HG03039 (cell line): ENCODE results near the gene CCDC9.
"Not testable (repeated sequence)": the region's sequence is repeated elsewhere in the genome, so short reads cannot be mapped to it uniquely, and the experiment has no call there.

Experiments used
- ATAC-seq: cut with Tn5 transposase; IDR thresholded peaks from one replicate; pipeline ENCODE4 v1.9.1; 2021; ENCODE audit warnings: mild to moderate bottlenecking, moderate library complexity; ENCODE audit not compliant: unreplicated experiment

The CCDC9 gene

DNA sequence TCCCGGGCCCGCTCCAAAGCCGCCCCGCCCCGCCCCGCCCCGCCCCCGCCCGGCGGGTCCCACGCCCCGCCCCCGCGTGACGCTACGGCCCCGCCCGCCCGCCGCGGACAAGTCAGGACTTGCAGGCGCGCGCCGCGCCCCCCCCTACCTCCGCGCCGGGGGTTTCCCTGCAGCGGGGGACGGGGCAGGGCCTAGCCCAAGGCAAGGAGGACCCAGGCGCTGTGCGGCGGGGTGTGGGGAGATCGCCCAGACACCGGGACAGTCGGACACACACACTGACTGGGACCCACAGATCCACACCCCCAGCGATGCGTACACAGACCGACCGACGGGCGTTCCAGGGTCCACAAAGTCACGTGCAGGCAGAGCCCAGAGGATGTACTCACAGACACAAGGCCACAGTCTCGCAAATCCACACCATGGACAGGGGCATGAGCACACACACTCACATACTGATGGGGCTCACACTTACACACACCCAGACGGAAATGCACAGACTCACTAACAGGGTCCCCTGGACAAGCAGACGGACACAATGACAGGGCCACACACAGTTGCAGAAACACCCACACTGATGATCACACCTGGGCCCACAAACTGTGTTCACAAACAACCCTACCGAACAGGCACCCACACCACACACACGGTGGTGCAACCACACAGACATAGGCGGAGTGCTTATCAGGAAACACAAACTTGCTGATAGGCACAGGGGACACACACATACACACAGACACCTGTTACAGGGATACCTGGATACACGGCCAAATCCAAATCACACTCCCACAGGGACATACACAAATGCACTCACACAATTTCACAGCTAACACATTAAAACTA lies 24.9 kb upstream of the CCDC9 start:
- ATAC-seq: peak; percentile 30

DNA sequence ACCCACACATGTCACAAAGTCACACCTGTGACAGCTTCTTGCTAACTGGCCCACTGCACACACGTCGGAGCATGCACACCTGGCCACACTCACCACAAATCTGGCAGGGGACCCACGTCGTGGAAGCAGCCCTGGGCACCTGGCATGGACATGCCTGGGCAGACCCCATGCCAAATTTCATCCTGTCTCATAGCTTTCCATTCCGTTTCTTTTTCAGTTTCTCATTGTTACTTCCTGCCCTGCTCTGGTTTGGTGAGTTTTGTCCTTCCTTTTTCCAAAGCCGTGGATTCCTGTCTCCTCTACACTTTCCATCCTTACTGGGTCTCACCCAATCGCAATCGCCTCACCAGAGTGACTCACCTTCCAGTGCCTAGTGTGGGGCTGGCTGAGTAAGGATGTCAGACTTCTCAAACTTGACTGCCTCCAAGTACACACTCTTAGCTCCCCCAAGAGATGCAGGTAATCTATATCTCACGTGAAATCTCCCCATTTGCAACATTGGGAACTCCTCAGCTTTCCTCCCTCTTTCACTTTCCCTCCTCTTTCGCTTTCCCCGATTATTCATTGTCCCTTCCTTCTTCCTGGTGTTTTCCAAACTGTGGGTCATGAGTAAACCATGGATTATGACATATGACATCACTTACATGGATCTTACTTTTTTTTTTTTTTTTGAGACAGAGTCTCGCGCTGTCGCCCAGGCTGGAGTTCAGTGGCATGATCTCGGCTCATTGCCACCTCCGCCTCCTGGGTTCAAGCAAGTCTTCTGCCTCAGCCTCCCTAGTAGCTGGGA lies 23.7 kb upstream of the CCDC9 start:
- no peak for ATAC-seq

DNA sequence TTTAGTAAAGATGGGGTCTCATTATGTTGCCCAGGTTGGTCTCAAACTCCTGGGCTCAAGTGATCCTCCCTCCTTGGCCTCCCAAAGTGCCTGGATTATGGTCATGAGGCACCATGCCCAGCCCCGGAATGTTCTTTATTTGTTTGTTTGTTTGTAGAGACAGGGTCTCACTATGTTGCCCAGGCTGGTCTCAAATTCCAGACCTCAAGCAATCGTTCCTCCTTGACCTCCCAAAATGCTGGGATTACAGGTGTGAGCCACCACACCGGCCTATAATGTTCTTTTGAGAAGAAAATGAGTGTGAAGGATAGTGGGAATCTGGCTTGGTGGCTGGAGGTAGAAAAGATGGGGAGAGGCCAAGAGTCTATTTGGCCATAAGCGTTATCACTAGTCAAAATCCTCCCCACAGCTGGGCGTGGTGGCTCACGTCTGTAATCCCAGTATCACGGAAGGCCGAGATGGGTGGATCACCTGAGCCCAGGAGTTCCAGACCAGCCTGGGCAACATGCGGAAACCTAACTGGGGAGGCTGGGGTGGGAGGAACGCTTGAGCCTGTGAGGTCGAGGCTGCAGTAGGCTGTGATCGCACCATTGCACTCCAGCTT lies 20.2 kb upstream of the CCDC9 start:
- no peak for ATAC-seq

DNA sequence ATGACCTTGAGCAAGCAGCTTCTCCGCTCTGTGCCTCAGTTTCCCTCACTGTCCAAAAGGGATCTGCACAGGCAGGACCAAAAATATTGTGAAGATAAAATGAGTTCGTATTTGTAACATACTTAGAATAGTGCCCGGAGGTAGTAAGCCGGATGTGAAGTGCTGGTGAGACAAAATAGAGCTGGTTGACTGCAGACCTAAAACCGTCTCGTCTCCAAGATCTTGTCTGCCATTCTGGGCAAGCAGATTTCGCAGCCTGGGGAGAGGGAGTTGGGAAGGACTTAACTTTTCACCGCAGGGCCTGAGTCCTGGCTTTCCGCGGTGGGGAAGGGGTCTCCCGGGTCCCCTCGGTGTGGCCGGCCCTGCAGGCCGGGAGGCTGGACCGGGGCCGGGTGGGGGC lies 17.2 kb upstream of the CCDC9 start:
- ATAC-seq: no peak

DNA sequence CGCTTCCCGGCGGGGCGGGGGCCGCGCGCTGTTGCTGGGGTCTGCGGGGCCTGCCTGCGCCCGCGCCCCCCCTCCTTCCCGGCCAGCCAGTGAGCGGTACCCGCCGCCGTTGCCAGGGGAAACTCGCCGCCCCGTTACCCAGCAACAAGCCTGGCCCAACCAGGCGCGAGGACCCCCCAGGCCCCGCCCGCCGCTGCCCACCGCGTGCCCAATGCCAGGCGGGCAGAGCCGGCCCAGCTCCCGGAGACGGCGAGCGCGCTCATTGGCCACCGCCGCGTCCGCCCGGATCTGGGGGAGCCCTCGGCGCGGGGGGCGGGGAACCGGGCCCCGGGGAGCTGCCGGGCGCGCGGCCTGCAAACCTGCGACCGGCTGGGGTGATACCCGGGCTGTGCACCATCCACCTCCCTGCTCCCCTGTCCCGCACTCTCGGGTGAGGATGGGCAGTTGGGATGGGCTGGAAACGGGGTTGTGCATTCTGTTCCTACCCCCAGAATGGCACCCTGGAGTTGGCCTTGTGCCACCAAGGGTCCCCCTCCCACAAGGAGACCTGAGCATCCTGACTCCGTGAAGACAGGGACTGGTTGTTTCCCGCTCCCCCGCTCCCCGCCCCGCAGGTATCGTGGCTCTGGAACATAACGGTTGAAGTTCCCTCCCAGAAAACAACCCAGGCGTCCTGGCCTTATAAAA lies 16.6 kb upstream of the CCDC9 start:
- no peak for ATAC-seq

DNA sequence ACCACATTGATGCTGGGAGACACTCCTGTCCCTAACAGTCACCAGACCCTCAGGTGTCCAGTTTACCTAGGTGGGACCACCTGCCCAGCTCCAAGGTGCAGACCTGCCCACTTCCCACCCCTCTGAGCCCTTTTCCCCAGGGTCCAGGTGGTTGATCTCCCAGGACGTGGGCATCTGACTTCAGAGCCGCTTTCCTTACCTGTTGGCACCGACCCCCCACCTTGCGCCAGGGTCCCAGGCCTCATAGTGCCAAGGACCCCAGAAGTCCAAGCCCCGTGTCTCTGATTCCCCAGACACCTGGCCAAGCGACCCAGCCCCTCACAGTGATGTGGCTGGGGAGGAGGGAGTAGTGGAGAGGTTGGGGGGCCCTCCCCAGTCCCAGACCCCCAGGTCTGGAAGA lies 15.8 kb upstream of the CCDC9 start:
- ATAC-seq: no peak

DNA sequence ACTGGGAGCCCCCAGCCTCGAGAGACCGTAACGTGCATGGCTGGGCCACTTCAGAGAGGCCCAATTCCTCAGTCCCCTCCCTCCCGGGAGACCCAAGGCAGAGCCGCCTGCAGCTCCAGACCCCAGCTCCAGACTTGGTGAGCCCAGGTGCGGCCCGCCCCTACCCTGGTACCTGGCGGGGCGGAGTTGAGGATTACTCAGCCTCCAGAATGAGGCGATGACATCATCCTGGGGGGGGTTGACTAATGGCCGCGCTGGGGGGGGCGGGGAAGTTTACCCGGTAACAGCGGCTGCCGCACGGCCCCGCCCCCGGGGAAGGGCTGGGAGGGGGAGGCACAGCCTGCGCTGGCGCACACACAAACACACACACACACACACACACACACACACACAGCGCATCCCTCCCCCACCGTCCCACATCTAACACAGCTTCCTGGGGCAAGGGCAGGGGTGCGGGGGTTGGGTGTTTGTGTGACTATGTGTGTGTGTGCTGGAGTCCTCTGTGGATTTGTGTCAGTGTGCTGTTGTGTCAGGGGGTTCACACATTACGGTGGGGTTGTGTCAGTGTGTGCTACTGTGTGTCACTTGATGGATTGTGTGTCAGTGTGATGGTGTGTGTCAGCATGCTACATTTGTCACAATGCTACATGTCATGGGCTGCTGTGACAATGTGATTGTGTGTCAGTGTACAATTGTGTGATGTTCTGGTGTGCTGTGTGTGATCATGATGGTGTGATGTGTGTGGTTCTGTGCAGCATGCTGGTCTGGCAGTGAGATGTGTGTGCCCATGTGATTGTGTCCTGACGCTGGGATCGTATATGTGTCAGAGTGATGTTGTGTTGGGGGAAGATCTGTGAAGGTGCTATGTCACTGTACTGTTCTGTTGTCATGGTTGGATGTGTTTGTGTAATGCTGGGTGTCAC lies 15.1 kb upstream of the CCDC9 start:
- ATAC-seq: no peak

DNA sequence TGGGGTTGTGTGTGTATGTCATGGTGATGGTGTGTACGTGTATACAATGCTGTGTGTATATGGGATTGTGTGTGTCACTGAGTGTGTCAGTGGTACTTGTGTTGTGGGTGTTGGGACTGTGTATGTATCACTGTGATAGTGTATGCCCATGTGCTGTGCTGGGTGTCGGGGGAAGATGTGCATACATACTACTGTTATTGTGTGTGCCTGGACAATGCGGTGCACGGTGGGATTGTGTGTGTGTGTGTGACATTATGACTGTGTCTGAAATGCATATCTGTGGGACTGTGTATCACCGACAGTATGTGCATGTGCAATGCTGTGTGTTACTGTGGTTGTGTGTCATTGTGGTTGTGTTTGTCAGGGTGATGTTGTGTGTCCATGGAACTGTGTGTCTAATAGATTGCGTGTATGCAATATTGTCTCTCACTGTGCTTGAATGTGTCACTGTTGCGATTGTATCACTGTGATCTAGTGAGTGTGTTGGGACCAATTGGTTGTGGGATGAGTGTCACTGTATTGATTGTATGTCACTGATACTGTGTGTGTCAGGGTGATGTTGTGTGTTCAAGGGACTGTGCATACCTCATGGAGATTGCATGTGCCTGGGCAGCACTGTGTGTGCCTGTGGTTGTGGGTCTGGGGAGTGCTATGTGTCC lies 14.3 kb upstream of the CCDC9 start:
- ATAC-seq: no peak

DNA sequence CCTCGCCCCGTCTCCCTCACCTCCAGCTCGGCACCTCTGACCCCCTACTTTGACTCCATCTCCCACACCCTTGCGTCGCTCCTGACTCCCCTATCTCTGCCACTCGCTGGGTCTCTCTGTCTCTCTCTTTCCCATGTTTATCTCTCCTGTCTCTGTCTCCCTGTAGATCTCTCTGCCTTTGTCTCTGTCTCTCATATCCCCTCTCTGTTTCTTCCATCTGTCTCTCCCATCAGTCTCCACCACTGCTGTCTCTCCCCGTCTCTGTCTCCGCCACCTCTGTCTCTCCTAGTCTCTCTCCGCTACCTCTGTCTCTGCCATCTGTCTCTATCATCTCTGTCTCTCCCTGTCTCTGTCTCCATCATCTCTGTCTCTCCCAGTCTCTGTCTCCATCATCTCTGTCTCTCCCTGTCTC lies 13.0 kb upstream of the CCDC9 start:
- no peak for ATAC-seq

DNA sequence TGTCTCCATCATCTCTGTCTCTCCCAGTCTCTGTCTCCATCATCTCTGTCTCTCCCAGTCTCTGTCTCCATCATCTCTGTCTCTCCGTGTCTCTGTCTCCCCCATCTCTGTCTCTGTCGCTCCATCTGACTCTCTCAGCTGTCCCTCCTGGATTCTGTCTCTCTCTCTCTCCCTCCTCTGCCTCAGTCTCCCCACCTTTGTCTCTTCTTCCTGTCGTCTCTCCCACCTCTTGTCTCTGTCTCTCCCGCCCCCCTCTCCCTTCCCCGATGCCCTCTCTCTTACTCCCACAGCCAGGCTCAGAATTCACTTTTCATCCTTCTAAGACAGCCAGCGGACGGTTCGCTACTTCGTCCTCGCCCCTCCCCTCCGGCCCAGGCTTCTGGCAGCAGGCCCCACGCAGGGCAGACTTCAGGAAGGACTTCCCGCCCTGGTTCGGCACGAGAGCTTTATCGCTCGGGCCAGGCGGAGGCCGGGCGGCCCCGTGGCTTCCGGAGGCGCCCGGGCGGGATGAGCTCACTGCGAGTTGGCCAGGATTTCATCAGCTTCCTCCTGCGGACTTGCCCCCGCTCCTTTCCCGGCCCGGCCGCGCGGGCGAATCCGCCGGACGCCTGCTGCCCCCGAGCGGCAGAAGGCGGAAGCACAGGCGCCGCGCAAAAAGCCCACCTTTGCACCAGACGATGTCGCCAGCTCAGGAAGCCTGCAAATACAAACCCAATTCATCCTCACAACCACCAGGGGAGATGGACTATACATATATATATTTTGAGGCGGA lies 12.4 kb upstream of the CCDC9 start:
- peak; percentile 44 for ATAC-seq

DNA sequence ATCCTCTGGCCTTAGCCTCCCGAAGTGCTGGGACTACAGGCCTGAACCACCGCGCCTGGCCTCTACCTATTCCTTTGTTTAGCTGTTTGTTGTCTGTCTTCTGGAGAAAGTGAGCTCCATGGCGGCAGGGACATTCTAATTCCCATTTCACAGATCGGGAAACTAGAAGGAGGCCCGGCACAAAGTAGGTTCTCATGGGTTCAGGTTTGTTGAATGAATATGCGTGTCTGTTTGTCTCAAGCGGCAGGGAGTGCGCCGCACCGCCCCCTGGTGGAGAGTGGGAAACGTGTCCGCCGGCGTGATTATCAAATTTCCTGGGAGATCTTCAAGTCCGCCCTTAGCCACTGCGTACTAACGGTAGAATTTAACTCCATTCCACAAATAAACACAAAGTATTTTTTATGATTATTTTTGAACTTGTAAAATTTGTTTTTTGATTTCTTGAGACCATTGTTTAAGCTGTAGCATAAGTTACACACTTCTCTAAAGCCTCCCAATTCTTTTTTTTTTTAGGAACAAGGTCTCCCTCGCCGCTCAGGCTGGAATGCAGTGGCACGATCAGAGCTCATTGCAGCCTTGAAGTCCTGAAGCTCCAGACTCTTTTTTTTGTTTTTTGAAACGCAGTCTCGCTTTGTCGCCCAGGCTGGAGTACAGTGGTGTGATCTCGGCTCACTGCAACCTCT lies 8.9 kb upstream of the CCDC9 start:
- no peak for ATAC-seq

DNA sequence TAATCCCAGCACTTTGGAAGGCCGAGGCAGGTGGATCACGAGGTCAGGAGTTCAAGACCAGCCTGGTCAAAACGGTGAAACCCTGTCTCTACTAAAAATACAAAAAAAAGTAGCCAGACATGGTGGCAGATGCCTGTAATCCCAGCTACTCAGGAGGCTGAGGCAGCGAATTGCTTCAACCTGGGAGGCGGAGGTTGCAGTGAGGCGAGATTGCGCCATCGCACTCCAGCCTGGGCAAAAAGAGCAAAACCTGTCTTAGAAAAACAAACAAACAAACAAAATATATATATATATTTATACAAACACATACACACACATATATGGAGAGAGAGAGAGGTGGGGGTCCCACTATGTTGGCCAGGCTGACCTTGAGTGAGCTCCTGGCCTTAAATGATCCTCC lies 3.3 kb upstream of the CCDC9 start:
- not testable (repeated sequence) for ATAC-seq

DNA sequence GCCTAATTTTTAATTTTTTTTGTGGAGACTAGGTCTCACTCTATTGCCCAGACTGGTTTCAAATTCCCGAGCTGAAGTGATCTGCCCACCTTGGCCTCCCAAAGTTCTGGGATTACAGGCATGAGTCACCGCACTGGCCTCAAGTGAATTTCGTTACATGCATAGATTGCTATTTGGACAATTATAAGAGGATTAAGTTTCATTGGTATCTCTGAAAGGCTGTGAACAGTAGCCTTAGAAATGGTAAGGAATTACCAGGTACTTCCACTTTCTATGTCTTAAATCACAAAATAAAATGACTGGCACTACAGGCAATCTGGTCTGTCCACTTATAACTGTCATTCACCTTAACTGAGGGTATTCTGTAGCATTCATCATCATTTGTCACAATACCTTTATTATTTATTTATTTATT lies 2.9 kb upstream of the CCDC9 start:
- ATAC-seq: no peak

DNA sequence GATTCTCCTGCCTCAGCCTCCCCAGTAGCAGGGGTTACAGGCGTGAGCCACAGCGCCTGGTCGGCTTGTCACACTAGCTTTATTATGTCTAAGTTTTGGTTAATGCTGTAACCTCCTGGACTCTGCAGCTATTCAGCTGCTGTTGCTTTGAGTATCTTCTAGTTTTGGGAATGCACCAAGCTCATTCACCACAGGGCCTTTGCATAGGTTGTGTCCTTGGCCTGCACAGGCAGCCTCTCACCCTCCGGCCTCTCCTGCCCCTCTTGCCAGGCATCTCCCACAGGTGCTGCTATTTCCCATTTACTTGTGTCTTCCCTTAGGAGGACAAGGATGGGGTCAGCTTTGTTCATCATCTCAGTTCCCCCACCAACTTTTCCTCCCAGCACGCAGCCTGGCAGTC lies 2.4 kb upstream of the CCDC9 start:
- ATAC-seq: no peak

DNA sequence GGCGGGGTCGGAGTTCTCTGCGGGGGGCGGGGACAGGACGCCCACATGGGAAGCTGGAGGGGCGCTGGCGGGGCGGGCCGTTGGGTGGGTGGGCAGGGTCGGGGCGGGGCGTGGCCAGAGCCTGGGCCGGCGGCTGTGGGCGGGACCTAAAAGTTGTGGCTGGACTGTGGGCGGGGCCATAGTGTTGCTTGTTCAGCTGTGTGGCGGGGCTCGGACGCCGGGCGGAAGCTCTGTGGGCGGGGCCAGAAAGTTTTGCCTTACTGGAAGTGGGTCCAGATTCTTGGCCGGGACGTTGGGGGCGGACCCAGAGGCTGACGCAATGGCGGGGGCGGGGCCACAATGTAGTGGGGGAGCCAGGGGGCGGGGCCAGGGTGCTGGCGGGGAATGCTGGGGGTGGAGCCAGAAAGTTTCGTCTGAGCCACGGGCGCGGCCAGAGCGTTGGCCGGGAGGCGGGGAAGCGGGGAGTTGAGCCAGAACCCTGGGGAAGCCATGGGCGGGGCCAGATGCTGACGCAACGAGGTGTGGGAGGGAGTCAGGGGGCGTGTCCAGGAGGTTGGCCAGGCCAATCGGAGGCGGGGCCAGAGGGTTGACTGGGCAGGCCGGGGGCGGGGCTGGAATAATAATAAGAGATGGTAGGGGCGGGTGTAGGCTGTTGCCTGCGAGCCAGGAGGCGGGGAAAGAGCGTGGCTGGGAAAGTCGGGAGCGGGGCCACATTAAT lies 527 bp downstream of the CCDC9 start:
- peak; percentile 57 for ATAC-seq

DNA sequence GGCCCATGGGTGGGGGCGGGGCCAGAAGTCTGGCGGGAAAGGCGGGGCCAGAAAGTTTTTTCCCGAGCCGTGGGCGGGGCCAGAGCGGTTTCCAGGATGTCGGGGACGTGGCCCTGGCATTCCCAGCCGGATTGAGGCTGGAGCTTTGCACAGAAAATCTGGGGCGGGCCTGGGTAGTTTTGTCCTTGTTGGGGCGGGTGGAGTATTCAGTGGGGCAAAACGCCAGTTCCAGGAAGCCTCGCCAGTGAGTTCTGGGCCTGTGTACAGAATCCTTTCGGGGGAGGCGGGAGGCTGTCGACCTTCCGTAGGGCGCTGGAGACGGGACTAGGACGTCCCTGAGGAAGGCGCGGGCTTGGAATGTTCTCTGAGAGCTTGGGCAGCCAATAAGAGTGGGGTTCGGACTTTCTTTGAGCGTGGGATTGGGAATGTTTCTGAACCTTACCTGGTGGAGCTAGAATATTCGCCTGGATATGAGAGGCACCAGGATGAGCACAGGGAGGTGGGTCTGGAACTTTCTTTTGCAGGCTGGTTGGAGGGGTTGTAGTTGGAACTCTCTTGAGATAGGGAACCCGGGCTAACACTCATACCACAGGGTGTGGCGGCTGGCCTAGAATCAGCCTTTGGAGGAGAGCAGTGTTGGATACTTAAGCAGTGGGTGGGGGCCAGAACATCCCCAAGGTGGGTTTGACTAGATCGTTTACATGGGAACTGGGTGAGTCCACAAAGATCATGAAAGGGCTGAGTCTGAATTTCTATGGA lies 1.3 kb downstream of the CCDC9 start:
- no peak for ATAC-seq

DNA sequence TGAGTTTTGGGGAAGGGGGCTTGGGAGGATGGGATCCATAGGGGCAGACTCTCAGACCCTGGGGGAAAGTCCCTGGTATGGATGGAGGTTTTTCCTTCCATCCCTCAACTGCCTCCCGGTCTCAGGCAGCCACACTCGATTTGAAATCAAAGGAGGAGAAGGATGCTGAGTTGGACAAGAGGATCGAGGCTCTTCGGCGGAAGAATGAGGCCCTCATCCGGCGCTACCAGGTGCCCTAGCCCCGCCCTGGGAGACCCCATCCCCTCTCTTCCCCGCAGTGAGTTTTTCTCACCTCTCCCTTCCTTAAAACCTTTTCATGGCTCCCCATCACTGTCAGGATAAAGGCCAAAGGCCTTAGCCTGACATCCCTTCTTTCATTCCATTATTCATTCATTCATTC lies 2.1 kb downstream of the CCDC9 start:
- ATAC-seq: no peak
